Esophagus squamous epithelium (tissue), 5 donors: ENCODE measurements around the gene TAF4. TPM values are rescaled to one million over a fixed set of nuclear protein-coding genes. Genes with fewer than 3 reads are reported as not detected.

ENCODE experiments used
- DNase-seq: peaks from one replicate; lab custom pipeline; 2025; lab: John Stamatoyannopoulos, UW
- H3K27ac ChIP-seq, 4 donors: fragments of 200-600 bp; sonication (generic); one replicate each; pipeline ENCODE4 v1.5.1; 2016 to 2019; ENCODE audit warnings: mild to moderate bottlenecking in 1 of 4
- H3K27me3 ChIP-seq, 4 donors: fragments of 200-600 bp; sonication (generic); 1 replicate in 3 of 4; 2 replicates in 1 of 4; pipeline versions ENCODE4 v1.5.1 to v1.6.0; 2017 to 2021; ENCODE audit warnings: antibody characterized with exemption in 1 of 4
- H3K36me3 ChIP-seq, 3 donors: fragments of 200-600 bp; sonication (generic); one replicate each; pipeline ENCODE4 v1.5.1; 2016 to 2019
- H3K4me1 ChIP-seq, 3 donors: fragments of 200-600 bp; sonication (generic); one replicate each; pipeline ENCODE4 v1.5.1; 2017 to 2019
- H3K4me3 ChIP-seq, 4 donors: fragments of 200-600 bp; sonication (generic); 1 replicate in 3 of 4; 2 replicates in 1 of 4; pipeline ENCODE4 v1.5.1; 2016 to 2019; ENCODE audit warnings: mild to moderate bottlenecking in 2 of 4, moderate library complexity in 1 of 4
- H3K9me3 ChIP-seq, 3 donors: fragments of 200-600 bp; sonication (generic); one replicate each; pipeline ENCODE4 v1.5.1; 2016 to 2019
- POLR2A ChIP-seq, 4 donors: fragments of 450-650 bp; IDR thresholded peaks; one replicate each; pipeline ENCODE4 v1.6.1; 2017; ENCODE audit warnings: antibody characterized with exemption in 4 of 4, mild to moderate bottlenecking in 4 of 4, moderate library complexity in 3 of 4
- WGBS, 2 donors: methylation state at CpG; one replicate each; pipeline ENCODE4 v1.1.5; 2018; 5-methylcytosine and 5-hydroxymethylcytosine counted together
- intact Hi-C: fragments of 100-400 bp; cut with DNase I; formaldehyde crosslinking; loops from one replicate; pipeline ENCODE4 v1.15.0; 2022
- total RNA-seq, 4 donors: library from RNA; depleted of rRNA; stranded (reverse); fragments of >200 nt; gene quantifications; one replicate each; pipeline ENCODE4 v1.1.0, GENCODE V29; 2016
- TF ChIP-seq, protein P1 (sequence below), 6 experiments: fragments of 450-650 bp in 4 of 6; fragments of 200-600 bp in 2 of 6; sonication (generic) in 2 of 6; IDR thresholded peaks; one replicate each; pipeline ENCODE4 v1.5.1; 2016 to 2019; ENCODE audit warnings: antibody characterized with exemption in 6 of 6, mild to moderate bottlenecking in 4 of 6, moderate library complexity in 4 of 6
- donor health status: DM: yes; HTN: yes; CAD: no.

The TAF4 gene
- total RNA-seq, 4 donors from 2014 or later = 4.9 to 16.5 (median 14.4) TPM

DNA sequence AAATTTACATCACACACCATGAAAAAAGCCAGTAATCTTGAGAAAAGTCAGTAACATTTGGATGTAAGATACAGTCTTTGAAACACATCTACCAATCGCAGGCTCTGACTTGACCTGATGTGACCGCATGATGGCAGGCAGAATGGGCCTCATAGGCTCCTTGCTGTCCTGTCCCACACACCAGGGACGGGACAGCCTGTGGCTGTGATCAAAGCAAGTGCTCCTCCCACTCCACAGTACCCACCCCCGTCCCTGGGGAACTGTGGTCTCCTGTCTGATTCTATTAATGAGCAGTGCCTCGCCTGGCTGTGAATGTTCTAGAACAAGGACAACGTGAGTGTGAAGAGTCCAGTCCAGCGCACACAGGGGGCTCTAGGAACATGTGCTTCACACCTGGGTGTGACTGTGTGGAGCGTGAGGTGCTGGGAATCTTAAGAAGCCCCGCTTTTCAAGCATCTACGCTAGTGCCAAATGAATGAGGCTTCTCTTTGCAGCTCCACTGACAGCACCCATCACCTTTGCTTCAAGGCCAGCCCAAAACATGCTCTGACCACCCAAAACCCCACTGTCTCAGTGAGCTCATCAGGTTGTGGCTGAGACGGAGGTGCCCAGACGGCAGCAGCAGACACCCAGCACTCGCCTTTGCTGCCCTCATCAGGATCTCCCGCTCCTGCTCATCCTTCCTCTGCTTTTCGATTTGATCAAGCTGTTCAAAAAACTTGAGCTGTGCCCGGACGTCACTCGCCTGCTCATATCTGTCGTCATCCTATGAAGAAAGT lies 67.1 kb downstream of the TAF4 start:
- Histone ChIP-seq H3K36me3 (peaks cover 10 to 97% (median 62%) of the 10 kb centered on the region in 3 donors), H3K4me3 (no peak overlapping the region), H3K4me1 (no peaks in the 10 kb centered on the region), H3K27me3 (no peaks in the 10 kb centered on the region), H3K9me3 (no peaks in the 10 kb centered on the region), H3K27ac (no peak overlapping the region)
- TF ChIP-seq POLR2A (IDR thresholded peaks at IDR 0.05) = no peak
- TF ChIP-seq, protein P1, sequence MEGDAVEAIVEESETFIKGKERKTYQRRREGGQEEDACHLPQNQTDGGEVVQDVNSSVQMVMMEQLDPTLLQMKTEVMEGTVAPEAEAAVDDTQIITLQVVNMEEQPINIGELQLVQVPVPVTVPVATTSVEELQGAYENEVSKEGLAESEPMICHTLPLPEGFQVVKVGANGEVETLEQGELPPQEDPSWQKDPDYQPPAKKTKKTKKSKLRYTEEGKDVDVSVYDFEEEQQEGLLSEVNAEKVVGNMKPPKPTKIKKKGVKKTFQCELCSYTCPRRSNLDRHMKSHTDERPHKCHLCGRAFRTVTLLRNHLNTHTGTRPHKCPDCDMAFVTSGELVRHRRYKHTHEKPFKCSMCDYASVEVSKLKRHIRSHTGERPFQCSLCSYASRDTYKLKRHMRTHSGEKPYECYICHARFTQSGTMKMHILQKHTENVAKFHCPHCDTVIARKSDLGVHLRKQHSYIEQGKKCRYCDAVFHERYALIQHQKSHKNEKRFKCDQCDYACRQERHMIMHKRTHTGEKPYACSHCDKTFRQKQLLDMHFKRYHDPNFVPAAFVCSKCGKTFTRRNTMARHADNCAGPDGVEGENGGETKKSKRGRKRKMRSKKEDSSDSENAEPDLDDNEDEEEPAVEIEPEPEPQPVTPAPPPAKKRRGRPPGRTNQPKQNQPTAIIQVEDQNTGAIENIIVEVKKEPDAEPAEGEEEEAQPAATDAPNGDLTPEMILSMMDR (IDR thresholded peaks at IDR 0.05) = no peak
- 85 to 93% methylated on average over 17 to 19 of the region's 19 CpGs for WGBS, 2 donors
- intact Hi-C loops = no loop called here
- DNase-seq = no peak

DNA sequence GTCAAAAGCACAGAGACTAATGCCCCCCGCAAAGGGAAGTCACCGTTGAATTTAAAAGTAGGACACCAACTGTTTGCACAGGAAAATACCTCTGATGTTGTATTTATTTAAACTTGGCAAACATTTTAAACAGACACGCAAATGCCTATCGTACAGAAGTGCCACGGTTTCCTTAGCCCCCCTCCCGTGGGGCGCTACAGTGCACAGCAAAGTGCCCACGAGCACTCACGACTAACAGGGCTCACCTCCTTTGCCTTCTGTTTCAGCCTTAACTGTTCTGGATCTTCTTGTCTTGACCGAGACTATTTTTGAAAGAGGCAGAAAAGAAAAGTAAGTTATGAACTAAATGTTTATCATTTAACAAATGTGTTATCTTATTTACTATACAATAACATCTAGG lies 67.8 kb downstream of the TAF4 start:
- no peaks in the 10 kb centered on the region for H3K4me1 ChIP-seq
- TF ChIP-seq, protein P1 (IDR thresholded peaks at IDR 0.05) = no peak
- no peak for TF ChIP-seq POLR2A (IDR thresholded peaks at IDR 0.05)
- no peak overlapping the region for H3K4me3 ChIP-seq
- H3K36me3 ChIP-seq = peaks cover 12 to 97% (median 64%) of the 10 kb centered on the region in 3 donors
- intact Hi-C loops = no loop called here
- H3K27ac ChIP-seq = no peak overlapping the region
- DNase-seq = no peak
- no peaks in the 10 kb centered on the region for H3K9me3 ChIP-seq
- WGBS, 2 donors = 82 to 86% methylated on average over 10 of the region's 10 CpGs
- no peaks in the 10 kb centered on the region for H3K27me3 ChIP-seq

DNA sequence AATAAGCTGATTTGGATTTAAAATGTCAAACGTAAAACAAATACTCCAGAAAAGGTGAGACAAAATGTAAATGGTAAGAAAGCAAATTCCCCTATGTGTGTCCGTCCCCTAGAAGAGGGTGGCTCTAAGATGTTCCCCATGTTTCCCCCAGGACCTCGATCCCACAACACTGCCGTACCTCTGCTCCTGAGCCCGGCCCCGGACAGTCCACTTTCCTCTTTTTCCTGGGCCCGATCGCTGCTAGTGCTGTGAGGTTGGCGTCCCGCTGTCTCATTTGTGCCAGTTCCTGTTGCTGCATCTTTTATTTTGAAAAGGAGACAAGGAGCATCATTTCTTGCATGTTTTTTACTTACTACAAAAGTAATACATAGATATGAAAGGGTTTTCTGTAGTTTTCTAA lies 68.3 kb downstream of the TAF4 start:
- WGBS, 2 donors = 84 to 87% methylated on average over 10 of the region's 10 CpGs
- Histone ChIP-seq H3K36me3 (peaks cover 16 to 97% (median 66%) of the 10 kb centered on the region in 3 donors), H3K9me3 (peaks cover 0 to 4% (median 0%) of the 10 kb centered on the region in 3 donors), H3K27ac (no peak overlapping the region), H3K4me1 (no peaks in the 10 kb centered on the region), H3K4me3 (no peak overlapping the region), H3K27me3 (no peaks in the 10 kb centered on the region)
- intact Hi-C loops = no loop called here
- no peak for TF ChIP-seq POLR2A (IDR thresholded peaks at IDR 0.05)
- TF ChIP-seq, protein P1 (IDR thresholded peaks at IDR 0.05) = no peak
- DNase-seq = no peak

DNA sequence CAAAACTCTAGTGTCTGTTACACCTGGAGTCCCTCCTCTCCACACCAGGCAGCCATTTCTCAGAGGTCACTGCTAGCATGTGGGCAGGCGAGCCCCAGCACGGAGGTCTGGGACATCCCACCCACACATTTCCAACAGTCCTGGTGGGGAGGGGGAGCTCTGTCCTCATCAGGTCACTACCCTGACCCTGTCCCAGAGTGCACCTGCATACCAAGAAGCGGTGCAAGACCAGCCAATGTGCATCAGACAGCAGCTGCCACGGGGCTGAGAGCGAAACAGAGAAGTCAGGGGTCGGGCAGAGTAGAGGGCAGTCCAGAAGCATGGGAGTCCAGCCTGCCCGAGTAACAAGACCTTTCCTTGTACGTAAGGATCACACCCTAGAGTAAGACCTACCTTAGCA lies 71.1 kb downstream of the TAF4 start:
- peaks cover 15 to 97% (median 55%) of the 10 kb centered on the region in 3 donors for H3K36me3 ChIP-seq
- peaks cover 0 to 21% (median 10%) of the 10 kb centered on the region in 3 donors for H3K9me3 ChIP-seq
- 93 to 97% methylated on average over 4 to 6 of the region's 8 CpGs for WGBS, 2 donors
- DNase-seq = no peak
- H3K27me3 ChIP-seq = no peaks in the 10 kb centered on the region
- no peak overlapping the region for H3K27ac ChIP-seq
- TF ChIP-seq, protein P1 (IDR thresholded peaks at IDR 0.05) = no peak
- TF ChIP-seq POLR2A (IDR thresholded peaks at IDR 0.05) = no peak
- H3K4me1 ChIP-seq = no peaks in the 10 kb centered on the region
- intact Hi-C loops = no loop called here
- no peak overlapping the region for H3K4me3 ChIP-seq

DNA sequence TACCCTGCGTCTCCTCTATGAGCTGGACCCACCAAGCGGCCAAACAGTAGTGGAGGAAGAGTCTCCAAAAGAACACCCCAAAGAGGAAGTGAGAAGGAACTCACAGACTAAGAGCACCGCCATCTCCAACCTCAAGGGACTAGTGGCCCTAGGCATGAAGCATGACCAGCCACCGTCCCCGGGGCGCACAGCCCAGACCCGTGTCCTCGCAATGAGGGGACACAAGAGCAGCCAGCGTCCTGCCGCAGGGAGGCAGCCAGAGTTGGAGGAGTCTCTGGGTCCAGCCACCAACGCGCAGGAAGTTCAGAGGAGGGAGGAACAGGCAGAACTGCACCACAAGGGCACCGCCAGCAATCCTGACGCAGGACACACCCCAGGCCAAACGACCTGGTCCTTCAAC lies 72.6 kb downstream of the TAF4 start:
- Histone ChIP-seq H3K4me3 (no peak overlapping the region), H3K27ac (no peak overlapping the region), H3K4me1 (no peaks in the 10 kb centered on the region), H3K36me3 (peaks cover 15 to 96% (median 40%) of the 10 kb centered on the region in 3 donors), H3K27me3 (no peaks in the 10 kb centered on the region), H3K9me3 (peaks cover 0 to 21% (median 10%) of the 10 kb centered on the region in 3 donors)
- intact Hi-C loops = no loop called here
- 94% methylated on average over 5 to 9 of the region's 15 CpGs for WGBS, 2 donors
- no peak for DNase-seq
- TF ChIP-seq, protein P1 (IDR thresholded peaks at IDR 0.05) = no peak
- TF ChIP-seq POLR2A (IDR thresholded peaks at IDR 0.05) = no peak
